Erythroblast (primary cell): ENCODE measurements around the gene ABCC9.
"Not testable (repeated sequence)": the region's sequence is repeated elsewhere in the genome, so short reads cannot be mapped to it uniquely, and the experiment has no call there.

Experiments used
- DNase-seq, 2 experiments: peaks; one replicate each; lab custom pipeline; 2025; lab: John Stamatoyannopoulos, UW
- GATA1 ChIP-seq: IDR thresholded peaks from 2 replicates; pipeline ENCODE4 v1.6.1; 2011; ENCODE audit warnings: low read depth, mild to moderate bottlenecking, control low read depth, low read length, moderate library complexity
- POLR2A ChIP-seq: IDR thresholded peaks from 2 replicates; pipeline ENCODE4 v1.6.1; 2011; ENCODE audit warnings: mild to moderate bottlenecking, low read length

The ABCC9 gene

DNA sequence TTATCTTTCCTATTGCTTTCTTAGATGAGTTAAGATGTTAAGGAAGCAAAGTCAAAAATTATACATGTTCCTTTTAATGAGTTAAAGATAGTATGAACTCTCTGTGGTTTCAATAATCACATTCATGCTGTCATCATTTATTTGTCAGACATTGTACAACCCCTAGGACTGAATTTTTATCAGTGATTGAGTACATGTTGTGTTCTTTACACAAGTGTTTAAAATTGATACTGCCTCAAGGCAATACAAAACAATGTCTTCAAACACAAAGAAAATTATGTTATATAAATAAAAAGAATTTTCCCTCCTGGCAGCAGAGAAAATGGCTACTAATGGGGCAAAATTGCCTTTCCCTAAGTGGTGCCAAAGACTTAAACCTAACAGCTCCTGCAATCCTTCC lies 132.1 kb downstream of the ABCC9 start:
- TF ChIP-seq POLR2A: no peak
- no peak for TF ChIP-seq GATA1
- DNase-seq: no peak

DNA sequence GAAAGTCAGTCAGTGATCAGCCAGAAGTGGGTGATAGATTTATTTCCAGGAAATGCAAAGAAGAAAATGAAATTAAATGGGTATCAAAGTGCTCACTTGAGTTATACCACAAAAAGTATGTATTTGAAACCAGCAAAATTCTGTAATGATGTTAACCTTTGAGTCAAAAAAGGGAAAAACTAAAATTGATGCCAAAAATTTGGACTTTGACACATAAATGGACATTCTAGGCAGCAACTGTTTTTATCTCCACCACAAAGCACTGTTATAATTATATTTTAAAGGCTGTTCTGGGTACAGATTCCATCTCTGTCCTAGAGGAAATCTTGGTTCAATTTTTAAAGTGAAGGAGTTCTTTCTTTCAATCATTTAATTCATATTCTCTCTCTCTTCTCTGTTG lies 135.0 kb downstream of the ABCC9 start:
- no peak for TF ChIP-seq GATA1
- no peak for TF ChIP-seq POLR2A
- no peak for DNase-seq

DNA sequence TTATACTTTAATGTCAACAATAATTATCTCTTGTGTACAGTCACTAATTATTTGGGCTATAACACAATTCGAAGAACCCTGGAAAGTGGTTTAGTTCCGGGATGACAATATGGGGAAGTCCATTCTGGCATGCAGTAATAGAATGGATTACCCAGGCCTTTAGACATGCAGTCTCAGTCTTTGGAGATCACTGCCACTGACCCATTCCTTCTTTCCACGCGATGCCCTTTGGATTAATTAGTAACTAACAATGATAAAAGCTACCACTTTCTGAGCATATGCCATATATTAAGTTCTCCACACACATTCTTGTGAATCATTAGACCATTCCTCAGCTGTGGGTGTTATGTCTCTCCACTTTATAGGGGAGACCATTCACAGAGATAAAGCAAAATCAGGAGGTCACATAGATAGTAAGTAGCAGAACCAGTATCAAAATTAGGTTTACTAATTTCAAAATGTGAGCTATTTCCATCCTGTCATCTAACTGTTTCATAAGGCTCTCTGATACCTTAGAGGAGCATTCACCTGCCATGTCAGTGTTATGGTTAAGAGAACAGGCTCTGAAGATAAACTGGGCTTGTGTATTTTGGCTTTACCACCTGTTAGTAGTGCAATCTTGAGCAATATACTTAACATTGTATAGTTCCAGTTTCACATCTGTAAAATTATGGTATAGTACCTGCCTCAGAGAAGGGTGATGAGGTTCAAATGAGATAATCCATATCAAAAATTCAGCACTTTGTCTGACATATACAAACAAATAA lies 139.5 kb downstream of the ABCC9 start:
- DNase-seq: no peak
- TF ChIP-seq POLR2A: no peak
- TF ChIP-seq GATA1: no peak

DNA sequence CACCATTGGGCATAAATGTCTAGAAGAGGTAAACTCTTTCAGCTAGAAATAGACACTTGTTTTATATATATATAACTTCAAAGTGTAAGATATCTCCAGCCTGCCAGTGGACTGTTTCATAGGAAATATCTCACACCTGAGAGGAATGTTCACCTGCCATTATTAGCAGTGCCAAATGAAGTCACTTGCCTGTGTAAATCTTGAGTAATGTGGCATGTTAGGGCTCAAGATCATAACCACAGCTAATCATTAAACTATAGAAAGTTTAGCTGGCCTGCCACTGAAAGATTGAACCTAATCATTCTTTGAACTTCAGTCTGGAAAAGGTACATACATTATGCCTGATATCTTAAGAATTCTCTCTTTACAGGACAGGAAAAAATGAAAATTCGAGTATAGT lies 141.2 kb downstream of the ABCC9 start:
- TF ChIP-seq POLR2A (no peak), GATA1 (no peak)
- no peak for DNase-seq

DNA sequence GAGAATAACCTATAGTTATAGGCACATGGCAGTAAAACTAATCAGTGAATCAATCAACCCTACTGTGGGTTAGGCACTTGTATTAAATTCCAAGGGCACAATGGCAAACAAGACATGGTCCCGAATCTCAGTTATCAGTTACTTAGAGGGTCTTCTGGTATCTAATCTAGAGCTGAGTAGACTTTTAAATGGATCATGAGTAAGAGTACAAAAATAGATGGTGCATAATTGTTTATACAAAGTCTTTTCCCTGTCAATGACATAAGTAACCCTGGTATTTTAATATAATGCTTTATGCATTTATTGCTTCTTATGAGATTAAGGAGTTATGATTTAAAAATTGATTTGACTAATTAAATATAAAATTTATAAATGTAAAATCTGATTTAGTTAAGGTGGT lies 143.7 kb downstream of the ABCC9 start:
- no peak for DNase-seq
- TF ChIP-seq GATA1 (no peak), POLR2A (no peak)

DNA sequence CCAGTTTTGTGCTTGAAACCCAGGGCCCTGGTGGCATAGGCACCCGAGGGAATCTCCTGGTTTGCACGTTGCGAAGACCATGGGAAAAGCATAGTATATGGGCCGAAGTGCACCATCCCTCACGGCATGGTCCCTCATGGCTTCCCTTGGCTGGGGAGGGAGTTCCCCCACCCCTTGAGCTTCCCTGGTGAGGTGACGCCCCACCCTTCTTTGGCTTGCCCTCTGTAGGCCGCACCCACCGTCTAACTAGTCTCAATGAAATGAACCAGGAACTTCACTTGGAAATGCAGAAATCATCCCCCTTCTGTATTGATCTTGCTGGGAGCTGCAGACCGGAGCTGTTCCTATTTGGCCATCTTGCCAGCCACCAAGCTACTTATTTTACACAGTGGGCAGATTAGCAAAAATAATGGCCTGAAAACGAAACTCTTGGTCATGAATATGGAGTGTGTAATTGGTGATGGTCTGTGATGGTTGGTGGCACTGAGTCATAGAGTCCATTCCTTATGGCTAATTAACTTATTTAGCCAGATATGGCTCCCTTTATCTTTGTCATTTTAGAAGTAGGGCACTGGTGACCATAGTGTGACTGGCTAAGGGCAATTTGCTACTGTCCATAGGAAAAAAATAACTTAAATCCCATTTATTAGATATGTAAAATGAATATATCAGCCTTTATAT lies 145.4 kb downstream of the ABCC9 start:
- TF ChIP-seq GATA1 (no peak), POLR2A (no peak)
- DNase-seq: no peak

DNA sequence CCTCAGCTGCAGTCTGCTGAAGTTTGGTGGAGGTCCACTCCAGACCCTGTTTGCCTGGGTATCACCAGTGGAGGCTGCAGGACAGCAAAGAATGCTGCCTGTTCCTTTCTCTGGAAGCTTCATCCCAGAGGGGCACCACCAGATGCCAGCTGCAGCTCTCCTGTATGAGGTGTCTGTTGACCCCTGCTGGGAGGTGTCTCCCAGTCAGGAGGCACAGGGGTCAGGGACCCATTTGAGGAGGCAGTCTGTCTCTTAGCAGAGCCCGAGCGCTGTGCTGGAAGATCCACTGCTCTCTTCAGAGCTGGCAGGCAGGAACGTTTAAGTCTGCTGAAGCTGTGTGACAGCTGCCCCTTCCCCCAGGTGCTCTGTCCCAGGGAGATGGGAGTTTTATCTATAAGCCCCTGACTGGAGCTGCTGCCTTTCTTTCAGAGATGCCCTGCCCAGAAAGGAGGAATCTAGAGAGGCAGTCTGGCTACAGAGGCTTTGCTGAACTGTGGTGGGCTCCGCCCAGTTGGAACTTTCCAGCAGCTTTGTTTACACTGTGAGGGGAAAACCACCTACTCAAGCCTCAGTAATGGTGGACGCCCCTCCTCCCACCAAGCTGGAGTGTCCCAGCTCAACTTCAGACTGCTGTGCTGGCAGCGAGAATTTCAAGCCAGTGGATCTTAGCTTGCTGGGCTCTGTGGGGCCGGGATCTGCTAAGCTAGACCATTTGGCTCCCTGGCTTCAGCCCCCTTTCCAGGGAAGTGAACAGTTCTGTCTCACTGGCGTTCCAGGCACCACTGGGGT lies 146.2 kb downstream of the ABCC9 start:
- not testable (repeated sequence) for DNase-seq

DNA sequence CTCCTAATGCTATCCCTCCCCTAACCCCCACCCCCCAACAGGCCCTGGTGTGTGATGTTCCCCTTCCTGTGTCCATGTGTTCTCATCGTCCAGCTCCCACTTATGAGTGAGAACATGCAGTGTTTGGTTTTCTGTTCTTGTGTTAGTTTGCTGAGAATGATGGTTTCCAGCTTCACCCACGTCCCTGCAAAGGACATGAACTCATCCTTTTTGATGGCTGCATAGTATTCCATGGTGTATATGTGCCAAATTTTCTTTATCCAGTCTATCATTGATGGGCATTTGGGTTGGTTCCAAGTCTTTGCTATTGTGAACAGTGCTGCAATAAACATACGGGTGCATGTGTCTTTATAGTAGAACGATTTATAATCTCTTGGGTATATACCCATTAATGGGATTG lies 151.5 kb downstream of the ABCC9 start:
- DNase-seq: not testable (repeated sequence)

DNA sequence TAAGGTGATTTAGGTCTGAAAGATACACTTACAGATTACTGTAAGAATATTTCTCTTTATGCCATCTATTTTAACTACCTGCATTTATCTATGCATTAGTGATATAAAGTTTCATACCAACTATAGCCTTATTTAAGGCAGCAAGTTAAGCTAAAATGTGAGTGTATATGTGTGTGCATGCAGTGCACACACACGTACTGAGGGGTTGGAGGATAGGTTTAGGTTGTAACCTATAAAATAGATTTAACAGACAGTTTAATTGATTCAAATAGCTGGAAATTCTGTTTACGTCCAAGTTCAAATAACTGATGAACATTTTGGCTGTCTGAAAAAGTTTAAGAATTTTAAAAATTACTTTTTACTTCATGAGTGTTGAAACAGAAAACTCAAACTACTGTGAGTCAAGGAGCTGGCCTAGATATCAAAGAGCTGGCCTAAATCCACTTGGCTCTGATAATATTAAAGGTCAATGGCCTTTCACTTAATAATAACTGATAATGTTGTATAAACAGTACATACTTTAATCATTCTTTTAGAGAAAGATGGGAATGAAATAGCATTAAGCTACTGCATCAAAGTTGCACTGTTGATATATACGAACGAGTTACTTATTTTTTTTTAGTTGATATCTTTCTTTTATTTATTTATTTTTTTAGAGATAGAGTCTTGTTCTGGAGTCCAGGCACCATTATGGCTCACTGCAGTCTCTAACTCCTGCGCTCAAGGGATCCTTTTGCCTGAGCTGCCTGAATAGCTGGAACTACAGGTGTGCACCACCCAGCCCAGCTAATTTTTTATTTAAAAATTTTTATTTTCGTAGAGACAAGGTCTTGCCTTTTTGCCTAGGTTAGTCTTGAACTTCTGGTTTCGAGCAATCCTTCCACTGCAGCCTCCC lies 152.9 kb downstream of the ABCC9 start:
- TF ChIP-seq GATA1 (no peak), POLR2A (no peak)
- DNase-seq: no peak

DNA sequence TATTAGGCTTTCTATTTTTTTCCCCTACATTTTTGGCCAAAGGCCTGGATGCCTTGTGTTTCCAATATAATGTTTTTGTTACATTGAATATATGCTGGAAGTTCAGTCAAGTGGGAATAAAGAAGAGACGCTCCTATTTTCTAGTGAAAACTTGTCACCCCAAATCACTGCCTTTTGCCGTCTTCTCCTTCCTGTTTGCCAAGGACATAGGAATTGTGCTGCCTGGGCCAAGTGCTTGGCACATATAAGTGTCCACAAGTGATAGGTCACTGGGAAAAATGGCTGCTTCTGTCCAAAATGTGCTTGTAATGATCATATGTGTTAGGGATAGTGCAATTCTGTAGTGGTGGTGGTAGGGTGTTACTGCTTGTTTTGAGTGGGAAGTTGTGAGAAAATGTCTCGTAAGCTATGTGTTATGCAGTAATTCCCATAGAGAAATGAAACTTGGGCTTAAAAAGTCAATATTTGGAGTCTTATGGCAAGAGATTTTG lies 155.1 kb downstream of the ABCC9 start:
- DNase-seq: no peak
- TF ChIP-seq GATA1 (no peak), POLR2A (no peak)

DNA sequence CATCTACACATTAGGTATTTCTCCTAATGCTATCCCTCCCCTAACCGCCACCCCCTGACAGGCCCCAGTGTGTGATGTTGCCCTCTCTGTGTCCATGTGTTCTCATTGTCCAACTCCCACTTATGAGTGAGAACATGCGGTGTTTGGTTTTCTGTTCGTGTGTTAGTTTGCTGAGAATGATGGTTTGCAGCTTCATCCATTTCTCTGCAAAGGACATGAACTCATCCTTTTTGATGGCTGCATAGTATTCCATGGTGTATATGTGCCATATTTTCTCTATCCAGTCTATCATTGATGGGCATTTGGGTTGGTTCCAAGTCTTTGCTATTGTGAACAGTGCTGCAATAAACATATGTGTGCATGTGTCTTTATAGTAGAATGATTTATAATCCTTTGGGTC lies 158.5 kb downstream of the ABCC9 start:
- not testable (repeated sequence) for DNase-seq

DNA sequence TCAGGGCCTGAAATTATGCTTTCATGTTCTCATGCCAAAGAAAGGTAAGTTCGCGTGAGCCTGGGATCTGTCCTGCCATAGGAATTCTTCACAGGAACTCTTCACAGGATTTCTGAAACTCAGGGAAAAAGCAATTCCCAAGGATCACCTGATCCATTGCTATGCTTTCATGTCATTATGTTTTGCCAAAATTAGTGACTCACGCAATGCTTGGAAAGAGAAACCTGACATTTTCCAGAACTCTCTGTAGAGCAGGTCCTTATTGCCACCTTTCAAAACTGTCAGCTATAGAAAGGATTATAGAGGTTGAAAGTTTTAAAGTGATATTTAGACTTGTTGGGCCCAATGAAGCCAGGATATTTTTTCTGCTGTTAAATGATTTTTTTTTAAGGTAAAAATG lies 160.4 kb downstream of the ABCC9 start:
- no peak for DNase-seq
- TF ChIP-seq POLR2A (no peak), GATA1 (no peak)

DNA sequence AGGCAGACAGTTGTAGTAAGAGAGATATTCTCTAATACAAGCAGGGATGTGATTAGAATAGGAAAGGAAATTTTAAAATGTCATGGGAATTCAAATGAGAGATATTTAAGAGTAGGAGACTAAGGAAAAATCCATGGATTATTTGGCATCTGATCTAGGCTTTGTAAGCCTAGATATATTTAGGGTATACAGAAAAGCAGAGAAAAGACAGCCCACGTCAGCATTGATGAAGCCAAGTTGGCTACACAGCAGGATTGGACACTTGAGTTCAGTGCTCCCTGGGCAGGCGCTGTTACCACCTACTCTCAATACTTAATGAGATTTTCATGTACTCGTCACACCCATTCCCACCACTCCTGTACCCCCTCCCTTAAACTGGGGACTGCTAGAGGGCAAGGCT lies 165.1 kb downstream of the ABCC9 start:
- TF ChIP-seq POLR2A: no peak
- TF ChIP-seq GATA1: no peak
- DNase-seq: no peak
